Liver (tissue), 2 donors: ENCODE data around the gene ADAMTS3.

Source experiments
- CTCF ChIP-seq: fragments of 150-350 bp; IDR thresholded peaks from 2 replicates; pipeline ENCODE4 v1.5.1; 2017; ENCODE audit warnings: improper control_type of control experiment, low read depth, low read length; ENCODE audit not compliant: missing input control
- FOXA1 ChIP-seq: IDR thresholded peaks from 2 replicates; pipeline ENCODE4 v1.6.1; 2016; ENCODE audit warnings: antibody characterized with exemption
- MAX ChIP-seq: IDR thresholded peaks from 2 replicates; pipeline ENCODE4 v1.6.1; 2016; ENCODE audit warnings: antibody characterized with exemption
- donor health status: healthy.

- TF ChIP-seq CTCF (no peak), FOXA1 (no peak), MAX (no peak)
Measured at GRCh38 chr4:72397314-72397713, 171.7 kb downstream of the ADAMTS3 start.
